ENCODE results near the gene KRTAP10-8. TPM values are rescaled to one million over a fixed set of nuclear protein-coding genes. Genes with fewer than 3 reads are reported as not detected.
"Not testable (repeated sequence)": the region's sequence is repeated elsewhere in the genome, so short reads cannot be mapped to it uniquely, and the experiment has no call there.

Gene KRTAP10-8
- total RNA-seq, 4 donors from 2014 or later, result not detected

- TF ChIP-seq CTCF (IDR thresholded peaks at IDR 0.05; ENCODE audit: low read depth), result no peak
Measured at GRCh38 chr21:44596068-44596725, 15.7 kb upstream of the KRTAP10-8 start.

GRCh38 chr21:44598061-44598460 is 13.8 kb upstream of the KRTAP10-8 start:
- TF ChIP-seq CTCF (IDR thresholded peaks at IDR 0.05; ENCODE audit: low read depth), result no peak

GRCh38 chr21:44599264-44600029 is 12.4 kb upstream of the KRTAP10-8 start:
- no peak for TF ChIP-seq CTCF (IDR thresholded peaks at IDR 0.05; ENCODE audit: low read depth)

GRCh38 chr21:44600118-44600978 is 11.5 kb upstream of the KRTAP10-8 start, which contains the start of gene KRTAP10-7:
Gene KRTAP10-7 (plus strand): TSS chr21:44600597. CDS start chr21:44600622, 25 bp downstream.
- not testable (repeated sequence) for TF ChIP-seq CTCF (IDR thresholded peaks at IDR 0.05; ENCODE audit: low read depth)

- no peak for TF ChIP-seq CTCF (IDR thresholded peaks at IDR 0.05; ENCODE audit: low read depth)
Measured at GRCh38 chr21:44601596-44602462, 10.1 kb upstream of the KRTAP10-8 start.

- no peak for TF ChIP-seq CTCF (IDR thresholded peaks at IDR 0.05; ENCODE audit: low read depth)
Measured at GRCh38 chr21:44602463-44602850, 9.4 kb upstream of the KRTAP10-8 start.

All from subcutaneous adipose tissue (tissue), 4 donors.